HL-60 (cell line): ENCODE data around the gene C10orf143.

Experiments
- DNase-seq, 2 experiments: peaks; one replicate each; pipeline ENCODE4 v3.0.0-alpha.2; 2010 to 2020; ENCODE audit warnings: low read depth in 1 of 2, low spot score in 1 of 2
- H3K27ac ChIP-seq: fragments of 250-450 bp; sonication (Bioruptor Pico); replicated peaks from 2 replicates; pipeline ENCODE4 v1.5.1; 2020; ENCODE audit warnings: mild to moderate bottlenecking, moderate library complexity
- H3K27me3 ChIP-seq: fragments of 250-450 bp; sonication (Bioruptor Pico); 2 replicates; pipeline ENCODE4 v1.5.1; 2021; ENCODE audit warnings: mild to moderate bottlenecking, moderate library complexity; ENCODE audit not compliant: insufficient read depth, poor library complexity, severe bottlenecking
- H3K4me3 ChIP-seq: replicated peaks from 2 replicates; pipeline ENCODE4 v1.5.1; 2011; ENCODE audit warnings: mild to moderate bottlenecking, control low read depth, low read length; ENCODE audit not compliant: insufficient read depth
- CTCF ChIP-seq: IDR thresholded peaks from one replicate; pipeline ENCODE4 v1.5.1; 2011; ENCODE audit warnings: low read length, control low read depth, inconsistent platforms; ENCODE audit not compliant: insufficient read depth
- GABPA ChIP-seq: IDR thresholded peaks from 2 replicates; pipeline ENCODE4 v1.6.1; 2012; ENCODE audit warnings: low read depth
- POLR2AphosphoS5 ChIP-seq: IDR thresholded peaks from 2 replicates; pipeline ENCODE4 v1.6.1; 2012; ENCODE audit warnings: low read depth
- REST ChIP-seq: IDR thresholded peaks from 2 replicates; pipeline ENCODE4 v1.6.1; 2012; ENCODE audit warnings: low read depth; ENCODE audit not compliant: insufficient replicate concordance
- SPI1 ChIP-seq: IDR thresholded peaks from 2 replicates; pipeline ENCODE4 v1.6.1; 2012; ENCODE audit warnings: low read depth, mild to moderate bottlenecking, borderline replicate concordance

C10orf143 gene

GRCh38 chr10:130141878-130142277, 31.2 kb upstream of the C10orf143 start:
- DNase-seq, result no peak
- Histone ChIP-seq H3K27ac (no peak overlapping the region), H3K27me3 (no peaks in the 10 kb centered on the region), H3K4me3 (no peak overlapping the region)
- TF ChIP-seq POLR2AphosphoS5, result no peak
- no peak for TF ChIP-seq REST
- TF ChIP-seq CTCF, result no peak
- TF ChIP-seq GABPA, result no peak

- no peak for DNase-seq
- TF ChIP-seq POLR2AphosphoS5 (no peak), CTCF (no peak), SPI1 (no peak), REST (no peak), GABPA (no peak)
- Histone ChIP-seq H3K27ac (no peak overlapping the region), H3K27me3 (no peaks in the 10 kb centered on the region), H3K4me3 (no peak overlapping the region)
These were observed 30.8 kb upstream of the C10orf143 start for GRCh38 chr10:130141460-130141859.

GRCh38 chr10:130141038-130141437, 30.4 kb upstream of the C10orf143 start:
- DNase-seq, result no peak
- Histone ChIP-seq H3K4me3 (no peak overlapping the region), H3K27ac (no peak overlapping the region), H3K27me3 (no peaks in the 10 kb centered on the region)
- TF ChIP-seq SPI1 (no peak), CTCF (no peak)

GRCh38 chr10:130140425-130140824, 29.8 kb upstream of the C10orf143 start:
- Histone ChIP-seq H3K27me3 (no peaks in the 10 kb centered on the region), H3K4me3 (no peak overlapping the region), H3K27ac (no peak overlapping the region)
- TF ChIP-seq CTCF, result no peak
- TF ChIP-seq REST, result no peak
- no peak for TF ChIP-seq GABPA
- no peak for TF ChIP-seq SPI1
- no peak for TF ChIP-seq POLR2AphosphoS5
- no peak for DNase-seq
